KOPT-K1 (cell line): Measurements from ENCODE around the gene ANP32A.

Experiments used
- H3K27ac ChIP-seq: fragments of 200-600 bp; sonication (generic); 2 replicates; pipeline ENCODE4 v1.5.1; 2016; ENCODE audit warnings: antibody characterized with exemption, mild to moderate bottlenecking, low read depth, low read length; ENCODE audit not compliant: poor library complexity, severe bottlenecking
- H3K36me3 ChIP-seq: fragments of 200-600 bp; sonication (generic); 2 replicates; pipeline ENCODE4 v1.5.1; 2017; ENCODE audit warnings: antibody characterized with exemption, mild to moderate bottlenecking, low read length, moderate library complexity; ENCODE audit not compliant: insufficient read depth
- H3K9me3 ChIP-seq: fragments of 200-600 bp; sonication (generic); 2 replicates; pipeline ENCODE4 v1.5.1; 2017; ENCODE audit warnings: antibody characterized with exemption, low read length, mild to moderate bottlenecking; ENCODE audit not compliant: insufficient read depth, poor library complexity, severe bottlenecking

ANP32A gene

GRCh38 chr15:68814596-68814995 lies 6.1 kb downstream of the ANP32A start:
- Histone ChIP-seq H3K27ac (no peak overlapping the region), H3K36me3 (peaks cover 44% of the 10 kb centered on the region)

GRCh38 chr15:68812597-68813431 lies 7.9 kb downstream of the ANP32A start:
- Histone ChIP-seq H3K36me3 (peaks cover 60% of the 10 kb centered on the region), H3K27ac (no peak overlapping the region), H3K9me3 (no peaks in the 10 kb centered on the region)

More at GRCh38 chr15:68814596-68814995, 6.1 kb downstream of the ANP32A start:
- no peaks in the 10 kb centered on the region for H3K9me3 ChIP-seq

DNA sequence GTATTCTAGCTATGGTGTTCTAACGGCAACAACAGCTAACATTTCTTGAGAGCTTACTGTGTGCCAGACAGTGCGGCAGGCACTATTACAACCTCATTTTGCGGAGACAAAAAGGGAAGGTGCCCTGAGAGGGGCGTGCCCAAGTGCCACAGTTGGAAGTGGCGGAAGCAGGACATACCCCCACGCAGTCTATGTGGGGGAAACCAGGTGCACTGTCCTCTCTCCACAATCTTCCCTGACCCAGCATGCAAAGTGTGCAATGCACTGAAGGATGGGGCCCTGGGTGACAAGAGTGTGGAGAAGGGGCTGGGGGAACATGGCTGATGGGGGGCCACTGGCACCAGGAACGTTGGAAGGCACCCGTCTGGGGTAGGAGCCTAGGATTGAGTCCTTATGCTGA lies 8.6 kb downstream of the ANP32A start:
- no peak overlapping the region for H3K27ac ChIP-seq

DNA sequence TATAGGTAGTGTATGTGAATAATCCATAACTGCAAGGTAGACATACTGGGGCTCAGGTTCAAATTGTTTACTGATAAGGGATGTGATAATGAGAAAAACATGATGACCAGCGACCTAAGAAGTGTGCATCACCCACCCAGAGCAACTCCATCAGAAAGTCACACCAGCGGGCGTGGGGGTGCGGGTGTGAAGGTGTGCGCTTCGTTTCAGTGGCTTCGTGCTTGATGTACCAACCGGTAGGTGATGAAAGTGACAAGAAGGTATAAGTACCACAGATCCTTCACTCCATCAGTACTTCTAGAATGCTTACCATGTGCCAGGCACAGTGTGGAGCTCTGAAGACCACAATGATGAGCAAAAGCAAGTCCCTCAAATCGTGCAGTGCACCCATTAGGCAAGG lies 11.2 kb downstream of the ANP32A start:
- Histone ChIP-seq H3K9me3 (no peaks in the 10 kb centered on the region), H3K27ac (no peak overlapping the region), H3K36me3 (peaks cover 83% of the 10 kb centered on the region)

More for the DNA sequence above, 8.6 kb downstream of the ANP32A start:
- Histone ChIP-seq H3K9me3 (no peaks in the 10 kb centered on the region), H3K36me3 (peaks cover 68% of the 10 kb centered on the region)

GRCh38 chr15:68808770-68809169 lies 11.9 kb downstream of the ANP32A start:
- Histone ChIP-seq H3K27ac (no peak overlapping the region), H3K36me3 (peaks cover 88% of the 10 kb centered on the region)

GRCh38 chr15:68808091-68808490 lies 12.6 kb downstream of the ANP32A start:
- Histone ChIP-seq H3K36me3 (peaks cover 89% of the 10 kb centered on the region), H3K27ac (no peak overlapping the region), H3K9me3 (no peaks in the 10 kb centered on the region)

More at GRCh38 chr15:68808770-68809169, 11.9 kb downstream of the ANP32A start:
- H3K9me3 ChIP-seq: no peaks in the 10 kb centered on the region

DNA sequence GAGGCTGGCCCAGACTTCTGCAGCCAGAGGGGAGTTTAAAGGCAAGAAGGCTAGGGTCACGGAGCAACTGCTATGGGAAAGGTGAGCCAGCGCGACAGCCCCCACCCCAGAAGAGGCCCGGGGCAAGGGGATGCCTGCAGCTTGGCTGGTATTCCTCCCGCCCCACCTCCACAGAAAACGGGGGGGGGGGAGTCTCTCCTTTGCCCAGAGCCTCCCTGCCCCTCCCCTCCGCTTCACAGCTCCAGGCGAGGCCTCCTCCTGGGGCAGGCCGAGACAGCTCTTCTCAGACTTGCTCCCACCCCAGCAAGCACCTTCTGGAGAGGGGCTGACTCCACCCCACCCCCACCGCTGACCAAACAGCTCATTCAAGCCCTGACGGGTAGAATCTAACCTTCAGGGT lies 13.4 kb downstream of the ANP32A start:
- Histone ChIP-seq H3K27ac (no peak overlapping the region), H3K36me3 (peaks cover 87% of the 10 kb centered on the region), H3K9me3 (no peaks in the 10 kb centered on the region)

- H3K36me3 ChIP-seq: peaks cover 84% of the 10 kb centered on the region
- no peak overlapping the region for H3K27ac ChIP-seq
- no peaks in the 10 kb centered on the region for H3K9me3 ChIP-seq
These were observed 14.3 kb downstream of the ANP32A start for GRCh38 chr15:68806220-68807060.

- H3K9me3 ChIP-seq: no peaks in the 10 kb centered on the region
- no peak overlapping the region for H3K27ac ChIP-seq
- H3K36me3 ChIP-seq: peaks cover 72% of the 10 kb centered on the region
These were observed 18.3 kb downstream of the ANP32A start for GRCh38 chr15:68802373-68802772.

DNA sequence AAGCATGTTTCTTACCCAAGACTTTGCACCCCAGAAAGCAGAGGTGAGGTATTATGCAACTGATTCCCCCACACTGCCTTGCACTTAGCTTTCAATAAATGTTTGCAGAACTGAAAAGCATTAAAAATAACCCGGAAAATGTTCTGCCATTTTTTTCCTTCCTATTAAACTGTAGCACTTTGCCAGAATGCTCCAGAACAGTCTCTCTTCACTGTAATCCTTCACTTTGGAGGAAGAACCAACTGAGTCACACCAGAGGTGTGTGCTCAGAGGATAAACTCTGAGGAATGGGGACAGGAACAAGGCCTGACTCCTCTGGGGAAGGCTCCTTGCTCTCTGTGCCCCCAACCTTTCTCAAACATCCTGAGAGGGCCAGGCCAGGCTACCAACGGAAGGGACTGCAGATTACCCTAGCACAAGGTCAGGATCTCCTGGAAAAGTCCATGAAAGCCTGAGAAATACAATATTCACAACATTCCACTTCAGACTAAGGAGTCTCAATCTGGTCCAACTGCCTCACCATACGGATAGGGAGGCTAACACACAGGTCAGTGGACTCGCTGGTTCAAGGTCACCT lies 19.0 kb downstream of the ANP32A start:
- peaks cover 70% of the 10 kb centered on the region for H3K36me3 ChIP-seq
- no peaks in the 10 kb centered on the region for H3K9me3 ChIP-seq
- no peak overlapping the region for H3K27ac ChIP-seq

DNA sequence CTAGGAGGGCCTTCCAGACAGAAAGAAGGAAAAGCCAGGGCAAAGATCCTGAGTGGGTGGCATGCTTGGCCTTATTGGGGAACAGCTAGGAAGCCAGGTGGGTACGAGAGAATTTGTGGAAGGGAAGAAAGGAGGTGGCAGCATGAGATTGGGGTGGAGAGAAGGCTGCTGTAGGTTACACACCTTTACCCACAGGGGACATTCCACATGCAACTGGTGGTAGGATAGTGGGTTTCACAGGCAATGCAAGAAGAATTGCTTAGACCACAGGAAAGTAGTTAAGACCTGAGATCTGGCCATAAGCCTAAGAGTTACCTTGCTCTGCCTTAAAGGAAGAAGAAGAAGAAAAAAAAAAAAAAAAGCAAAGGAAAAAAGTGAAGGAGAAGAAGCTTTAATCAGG lies 19.8 kb downstream of the ANP32A start:
- Histone ChIP-seq H3K36me3 (peaks cover 70% of the 10 kb centered on the region), H3K9me3 (no peaks in the 10 kb centered on the region), H3K27ac (no peak overlapping the region)

GRCh38 chr15:68798346-68799094 lies 22.2 kb downstream of the ANP32A start:
- Histone ChIP-seq H3K27ac (no peak overlapping the region), H3K36me3 (peaks cover 68% of the 10 kb centered on the region)

DNA sequence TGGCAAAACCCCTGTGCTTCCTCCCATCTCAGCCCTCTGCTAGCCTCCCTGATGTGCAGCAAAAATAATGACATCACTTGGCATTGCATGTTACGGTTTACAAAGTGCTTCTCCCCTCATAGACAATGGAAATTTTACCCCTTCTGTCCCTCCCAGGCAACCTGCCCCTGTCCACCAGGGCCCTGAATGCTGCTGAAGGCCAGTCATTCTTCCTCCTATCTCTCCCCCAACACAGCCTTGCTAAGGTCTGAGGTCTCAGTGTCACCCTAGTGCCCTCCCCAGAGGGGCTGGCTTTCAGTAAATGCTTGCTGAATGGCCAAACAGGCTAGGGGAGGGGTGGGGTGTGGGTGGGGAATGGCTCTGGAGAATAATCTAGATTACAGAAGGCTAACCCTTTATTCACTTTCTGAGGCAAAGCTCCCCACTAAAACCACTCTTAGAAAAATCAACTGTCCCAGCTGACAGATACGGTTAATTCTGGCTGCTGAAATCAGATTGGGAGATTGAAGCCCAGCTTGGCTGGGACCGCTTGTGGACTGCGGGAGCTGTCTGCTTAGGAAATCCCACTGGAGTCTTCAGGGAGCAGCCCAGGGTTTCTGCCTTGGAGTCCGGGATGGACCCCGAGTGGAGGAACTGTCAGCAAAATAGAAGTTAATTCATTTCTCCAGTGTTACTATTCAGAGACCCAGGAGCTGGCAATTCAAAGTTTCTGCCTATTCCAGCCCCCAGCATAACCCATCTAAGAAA lies 22.9 kb downstream of the ANP32A start:
- H3K9me3 ChIP-seq: no peaks in the 10 kb centered on the region
- no peak overlapping the region for H3K27ac ChIP-seq
- H3K36me3 ChIP-seq: peaks cover 66% of the 10 kb centered on the region

More at GRCh38 chr15:68798346-68799094, 22.2 kb downstream of the ANP32A start:
- H3K9me3 ChIP-seq: no peaks in the 10 kb centered on the region

GRCh38 chr15:68797191-68797590 lies 23.5 kb downstream of the ANP32A start:
- Histone ChIP-seq H3K27ac (no peak overlapping the region), H3K36me3 (peaks cover 63% of the 10 kb centered on the region), H3K9me3 (no peaks in the 10 kb centered on the region)
